Gastrocnemius medialis (tissue), 4 donors: ENCODE results near the gene DDX23.

Experiments
- POLR2A ChIP-seq, 2 donors: fragments of 450-650 bp; IDR thresholded peaks; one replicate each; pipeline ENCODE4 v1.6.1; 2017; ENCODE audit warnings: antibody characterized with exemption in 2 of 2, mild to moderate bottlenecking in 2 of 2, moderate library complexity in 2 of 2
- TF ChIP-seq, protein P1 (sequence below), 5 experiments: fragments of 450-650 bp in 3 of 5; fragments of 200-600 bp in 2 of 5; sonication (generic) in 2 of 5; IDR thresholded peaks in 4 of 5; conservative IDR thresholded peaks in 1 of 5; 1 replicate in 4 of 5; 2 replicates in 1 of 5; pipeline ENCODE4 v1.5.1; 2016 to 2019; ENCODE audit warnings: antibody characterized with exemption in 5 of 5, mild to moderate bottlenecking in 3 of 5, moderate library complexity in 3 of 5

DNA sequence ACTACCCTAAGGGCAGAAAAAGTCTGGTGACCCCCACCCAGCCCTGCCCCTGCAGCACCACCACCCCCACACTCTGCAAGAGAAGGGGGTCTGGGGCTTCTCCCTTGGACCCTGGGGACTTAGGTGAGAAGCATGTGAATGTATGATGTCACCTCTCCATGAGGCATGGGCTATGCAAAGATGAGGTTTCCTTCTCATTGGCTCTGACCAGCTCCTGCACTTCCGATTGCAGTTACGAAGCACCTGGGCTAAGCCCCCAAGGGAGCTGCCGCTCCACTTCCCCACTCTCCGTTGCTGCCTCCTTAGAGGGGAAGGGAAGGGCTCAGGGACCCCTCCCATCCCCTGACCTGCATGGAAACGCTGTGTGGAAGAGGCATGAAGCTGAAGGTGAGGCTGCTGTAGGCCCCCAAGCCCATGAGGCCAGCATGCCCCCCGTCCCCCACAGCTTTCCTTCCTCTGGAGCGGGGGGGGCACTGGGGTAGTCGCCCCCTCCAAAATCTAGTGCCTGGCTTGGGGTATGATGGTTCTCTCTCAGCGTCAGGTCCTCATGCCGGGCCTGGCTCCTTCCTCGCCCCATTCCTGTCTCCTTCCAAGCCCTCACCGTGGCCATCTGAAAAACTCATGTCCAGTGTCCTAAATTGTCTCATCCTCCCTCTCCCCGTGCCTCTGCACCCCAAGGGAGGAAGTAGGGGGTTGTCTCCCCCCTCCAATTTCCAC is 5.5 kb upstream of the DDX23 start:
- TF ChIP-seq, protein P1, sequence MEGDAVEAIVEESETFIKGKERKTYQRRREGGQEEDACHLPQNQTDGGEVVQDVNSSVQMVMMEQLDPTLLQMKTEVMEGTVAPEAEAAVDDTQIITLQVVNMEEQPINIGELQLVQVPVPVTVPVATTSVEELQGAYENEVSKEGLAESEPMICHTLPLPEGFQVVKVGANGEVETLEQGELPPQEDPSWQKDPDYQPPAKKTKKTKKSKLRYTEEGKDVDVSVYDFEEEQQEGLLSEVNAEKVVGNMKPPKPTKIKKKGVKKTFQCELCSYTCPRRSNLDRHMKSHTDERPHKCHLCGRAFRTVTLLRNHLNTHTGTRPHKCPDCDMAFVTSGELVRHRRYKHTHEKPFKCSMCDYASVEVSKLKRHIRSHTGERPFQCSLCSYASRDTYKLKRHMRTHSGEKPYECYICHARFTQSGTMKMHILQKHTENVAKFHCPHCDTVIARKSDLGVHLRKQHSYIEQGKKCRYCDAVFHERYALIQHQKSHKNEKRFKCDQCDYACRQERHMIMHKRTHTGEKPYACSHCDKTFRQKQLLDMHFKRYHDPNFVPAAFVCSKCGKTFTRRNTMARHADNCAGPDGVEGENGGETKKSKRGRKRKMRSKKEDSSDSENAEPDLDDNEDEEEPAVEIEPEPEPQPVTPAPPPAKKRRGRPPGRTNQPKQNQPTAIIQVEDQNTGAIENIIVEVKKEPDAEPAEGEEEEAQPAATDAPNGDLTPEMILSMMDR (IDR thresholded peaks at IDR 0.05 in 4 of 5, conservative IDR thresholded peaks at IDR 0.05 in 1 of 5): no peak
- no peak for TF ChIP-seq POLR2A (IDR thresholded peaks at IDR 0.05)
